HG03575 (cell line): ENCODE measurements around the gene KCNJ4.

Source experiments
- ATAC-seq: cut with Tn5 transposase; IDR thresholded peaks from one replicate; pipeline ENCODE4 v1.9.1; 2021; ENCODE audit not compliant: unreplicated experiment, insufficient number of reproducible peaks, low FRiP score; ENCODE audit errors: extremely low read depth

KCNJ4 gene

GRCh38 chr22:38455076-38455529 is at the start of gene KCNJ4:
KCNJ4 (minus strand) TSS chr22:38455199; CDS start chr22:38428132, 27,067 bp downstream.
- ATAC-seq, result no peak

- no peak for ATAC-seq
Observed at GRCh38 chr22:38503021-38503420, 48.0 kb upstream of the KCNJ4 start.

- ATAC-seq, result no peak
Observed at GRCh38 chr22:38501797-38502672, 47.0 kb upstream of the KCNJ4 start.

- ATAC-seq, result no peak
Observed at GRCh38 chr22:38497869-38498268, 42.9 kb upstream of the KCNJ4 start.

GRCh38 chr22:38494939-38495338 is 39.9 kb upstream of the KCNJ4 start:
- no peak for ATAC-seq

- ATAC-seq, result no peak
Observed at GRCh38 chr22:38494498-38494897, 39.5 kb upstream of the KCNJ4 start.

- no peak for ATAC-seq
Observed at GRCh38 chr22:38491707-38492348, 36.8 kb upstream of the KCNJ4 start.

GRCh38 chr22:38490915-38491314 is 35.9 kb upstream of the KCNJ4 start:
- ATAC-seq, result no peak

GRCh38 chr22:38490475-38490874 is 35.5 kb upstream of the KCNJ4 start:
- no peak for ATAC-seq

GRCh38 chr22:38489561-38490145 is 34.7 kb upstream of the KCNJ4 start:
- ATAC-seq, result no peak

GRCh38 chr22:38489142-38489541 is 34.1 kb upstream of the KCNJ4 start:
- no peak for ATAC-seq

GRCh38 chr22:38487946-38488345 is 32.9 kb upstream of the KCNJ4 start:
- no peak for ATAC-seq

GRCh38 chr22:38485783-38486182 is 30.8 kb upstream of the KCNJ4 start:
- no peak for ATAC-seq

GRCh38 chr22:38484244-38484643 is 29.2 kb upstream of the KCNJ4 start:
- ATAC-seq, result no peak

GRCh38 chr22:38482662-38483308 is 27.8 kb upstream of the KCNJ4 start:
- no peak for ATAC-seq

- ATAC-seq, result no peak
Observed at GRCh38 chr22:38481871-38482332, 26.9 kb upstream of the KCNJ4 start.

GRCh38 chr22:38481162-38481870 is 26.3 kb upstream of the KCNJ4 start:
- no peak for ATAC-seq

- ATAC-seq, result no peak
Observed at GRCh38 chr22:38479096-38479837, 24.3 kb upstream of the KCNJ4 start.
